Endodermal cell (in vitro differentiated cells): ENCODE results near the gene CCDC124. TPM values are rescaled to one million over a fixed set of nuclear protein-coding genes. Genes with fewer than 3 reads are reported as not detected.

Experiments
- DNase-seq: peaks from one replicate; pipeline ENCODE4 v3.0.0-alpha.2; 2017
- H3K27ac ChIP-seq: 2 replicates; pipeline ENCODE4 v1.5.1; 2013; ENCODE audit warnings: mild to moderate bottlenecking, low read depth, low read length, moderate library complexity
- H3K27me3 ChIP-seq: 2 replicates; pipeline ENCODE4 v1.6.1; 2013; ENCODE audit warnings: mild to moderate bottlenecking, low read length, moderate library complexity; ENCODE audit not compliant: insufficient read depth, control insufficient read depth, poor library complexity, severe bottlenecking
- H3K36me3 ChIP-seq: 2 replicates; pipeline ENCODE4 v1.7.0; 2013; ENCODE audit warnings: mild to moderate bottlenecking, low read length, moderate library complexity; ENCODE audit not compliant: control insufficient read depth, insufficient read depth
- H3K4me1 ChIP-seq: one replicate; pipeline ENCODE4 v1.7.0; 2013; ENCODE audit warnings: low read length; ENCODE audit not compliant: control insufficient read depth, insufficient read depth
- H3K4me3 ChIP-seq: 2 replicates; pipeline ENCODE4 v1.5.1; 2013; ENCODE audit warnings: mild to moderate bottlenecking, low read length, moderate library complexity
- H3K9ac ChIP-seq: 2 replicates; pipeline ENCODE4 v1.6.1; 2013; ENCODE audit warnings: mild to moderate bottlenecking, low read length, moderate library complexity; ENCODE audit not compliant: poor library complexity, severe bottlenecking; ENCODE audit errors: extremely low read depth
- H3K9me3 ChIP-seq: 2 replicates; pipeline ENCODE4 v1.6.1; 2013; ENCODE audit warnings: mild to moderate bottlenecking, low read length, moderate library complexity; ENCODE audit not compliant: control insufficient read depth
- H3K27ac Mint-ChIP-seq: 2 replicates; pipeline ENCODE4 v1.8.0; 2020; ENCODE audit warnings: mixed read lengths
- H3K27me3 Mint-ChIP-seq: 2 replicates; pipeline ENCODE4 v1.8.0; 2021; ENCODE audit warnings: mild to moderate bottlenecking, mixed read lengths; ENCODE audit not compliant: insufficient read depth
- H3K36me3 Mint-ChIP-seq: 2 replicates; pipeline ENCODE4 v1.8.0; 2020; ENCODE audit warnings: low read depth, mixed read lengths
- H3K4me1 Mint-ChIP-seq: 2 replicates; pipeline ENCODE4 v1.8.0; 2020; ENCODE audit warnings: mixed read lengths
- H3K4me3 Mint-ChIP-seq: 2 replicates; pipeline ENCODE4 v1.8.0; 2020; ENCODE audit warnings: mild to moderate bottlenecking, moderate library complexity, mixed read lengths
- H3K9me3 Mint-ChIP-seq: 2 replicates; pipeline ENCODE4 v1.8.0; 2020; ENCODE audit warnings: mild to moderate bottlenecking, mixed read lengths
- WGBS, 2 experiments: methylation state at CpG; one replicate each; pipeline versions ENCODE4 v1.1.5 to v1.1.7; 2013; ENCODE audit warnings: missing lambda C conversion rate in 2 of 2, mixed read lengths in 1 of 2; ENCODE audit not compliant: insufficient coverage in 1 of 2, insufficient read length in 1 of 2; 5-methylcytosine and 5-hydroxymethylcytosine counted together
- total RNA-seq, 2 donors: library from RNA; stranded (reverse); fragmentation: NEBNext Ultra II Directional in 1 of 2; extraction: Animal tissue kit (Norgen Biotek cat#: 25700) in 1 of 2; gene quantifications; 2 replicates in 1 of 2; 3 replicates in 1 of 2; pipeline ENCODE4 v1.2.1, GENCODE V29; 2021
- TF ChIP-seq, protein P1 (sequence below): fragments of 200-600 bp; sonication (generic); conservative IDR thresholded peaks from 2 replicates; pipeline ENCODE4 v1.5.0; 2021; ENCODE audit warnings: antibody characterized with exemption, mild to moderate bottlenecking

The CCDC124 gene
- total RNA-seq, 2 donors from 2014 or later: 129 to 143 TPM

GRCh38 chr19:17966550-17967256 lies 33.9 kb downstream of the CCDC124 start, which contains the start of gene KCNN1:
KCNN1 (plus strand) TSS chr19:17967107; CDS start chr19:17973889, 6,782 bp downstream.
- Mint-ChIP-seq H3K36me3 (no peaks in the 10 kb centered on the region), H3K4me1 (peaks cover 5% of the 10 kb centered on the region), H3K9me3 (no peaks in the 10 kb centered on the region), H3K4me3 (peak within 1 kb of the TSS; percentile 71), H3K27me3 (peaks cover 39% of the 10 kb centered on the region), H3K27ac (no peak within 1 kb of the TSS)
- Histone ChIP-seq H3K4me3 (peak within 1 kb of the TSS; percentile 78), H3K9ac (no peak within 1 kb of the TSS), H3K27me3 (peaks cover 13% of the 10 kb centered on the region), H3K4me1 (no peaks in the 10 kb centered on the region), H3K36me3 (no peaks in the 10 kb centered on the region), H3K9me3 (no peaks in the 10 kb centered on the region), H3K27ac (no peak within 1 kb of the TSS)
- TF ChIP-seq, protein P1, sequence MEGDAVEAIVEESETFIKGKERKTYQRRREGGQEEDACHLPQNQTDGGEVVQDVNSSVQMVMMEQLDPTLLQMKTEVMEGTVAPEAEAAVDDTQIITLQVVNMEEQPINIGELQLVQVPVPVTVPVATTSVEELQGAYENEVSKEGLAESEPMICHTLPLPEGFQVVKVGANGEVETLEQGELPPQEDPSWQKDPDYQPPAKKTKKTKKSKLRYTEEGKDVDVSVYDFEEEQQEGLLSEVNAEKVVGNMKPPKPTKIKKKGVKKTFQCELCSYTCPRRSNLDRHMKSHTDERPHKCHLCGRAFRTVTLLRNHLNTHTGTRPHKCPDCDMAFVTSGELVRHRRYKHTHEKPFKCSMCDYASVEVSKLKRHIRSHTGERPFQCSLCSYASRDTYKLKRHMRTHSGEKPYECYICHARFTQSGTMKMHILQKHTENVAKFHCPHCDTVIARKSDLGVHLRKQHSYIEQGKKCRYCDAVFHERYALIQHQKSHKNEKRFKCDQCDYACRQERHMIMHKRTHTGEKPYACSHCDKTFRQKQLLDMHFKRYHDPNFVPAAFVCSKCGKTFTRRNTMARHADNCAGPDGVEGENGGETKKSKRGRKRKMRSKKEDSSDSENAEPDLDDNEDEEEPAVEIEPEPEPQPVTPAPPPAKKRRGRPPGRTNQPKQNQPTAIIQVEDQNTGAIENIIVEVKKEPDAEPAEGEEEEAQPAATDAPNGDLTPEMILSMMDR: no peak
- peak; percentile 79 for DNase-seq
- 4 to 8% methylated on average over 14 to 59 of the region's 59 CpGs for WGBS, 2 experiments

DNA sequence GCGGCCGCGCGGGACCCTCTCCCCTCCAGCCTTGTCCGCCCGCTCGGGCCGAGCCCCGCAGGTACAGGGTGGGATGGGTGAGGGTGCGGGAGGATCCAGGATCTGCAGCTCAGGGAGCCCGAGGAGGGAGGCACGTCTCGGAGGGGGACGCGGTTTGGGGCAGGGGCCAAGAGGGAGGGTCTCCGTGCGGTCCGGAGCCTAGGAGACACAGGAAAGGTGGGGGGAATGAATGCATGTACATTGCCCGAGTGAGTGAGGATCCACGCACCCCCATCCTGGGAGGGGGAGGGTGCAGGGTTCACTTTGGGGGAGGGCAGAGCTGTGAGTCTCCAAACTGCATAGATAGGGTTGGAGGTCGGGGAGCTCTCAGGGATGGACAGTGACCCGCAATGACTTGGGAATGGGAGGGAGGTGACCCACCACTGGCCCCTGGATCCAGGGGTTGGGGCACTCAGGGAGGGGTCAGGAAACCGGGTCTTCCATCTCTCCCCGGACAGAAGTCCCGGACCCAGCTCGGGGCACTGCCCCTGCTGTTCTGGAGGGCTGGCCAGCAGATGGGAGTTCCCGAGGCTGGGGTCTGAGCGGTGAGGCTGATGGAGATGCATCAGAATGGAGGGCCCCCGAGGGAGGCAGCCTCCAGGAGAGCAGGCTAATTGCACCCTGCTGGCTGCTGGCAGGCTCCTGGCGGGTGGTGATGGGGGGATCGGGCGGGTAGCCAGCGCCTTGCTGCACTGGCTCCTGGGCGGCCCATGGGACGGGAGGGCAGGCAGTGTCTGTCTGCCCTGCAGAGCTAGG lies 34.6 kb downstream of the CCDC124 start:
- H3K27ac ChIP-seq: no peak overlapping the region
- no peaks in the 10 kb centered on the region for H3K4me1 ChIP-seq
- Mint-ChIP-seq H3K36me3 (no peaks in the 10 kb centered on the region), H3K27me3 (peaks cover 39% of the 10 kb centered on the region), H3K4me1 (peaks cover 5% of the 10 kb centered on the region), H3K4me3 (peak overlapping the region; percentile 71), H3K27ac (no peak overlapping the region), H3K9me3 (no peaks in the 10 kb centered on the region)
- H3K9ac ChIP-seq: no peak overlapping the region
- H3K36me3 ChIP-seq: no peaks in the 10 kb centered on the region
- peak overlapping the region; percentile 78 for H3K4me3 ChIP-seq
- TF ChIP-seq, protein P1: no peak
- no peaks in the 10 kb centered on the region for H3K9me3 ChIP-seq
- 9 to 24% methylated on average over 6 to 34 of the region's 35 CpGs for WGBS, 2 experiments
- no peak for DNase-seq
- peaks cover 13% of the 10 kb centered on the region for H3K27me3 ChIP-seq

GRCh38 chr19:17968362-17968761 lies 35.5 kb downstream of the CCDC124 start:
- Mint-ChIP-seq H3K9me3 (no peaks in the 10 kb centered on the region), H3K27ac (no peak overlapping the region), H3K36me3 (no peaks in the 10 kb centered on the region), H3K4me3 (peak overlapping the region; percentile 71), H3K27me3 (peaks cover 37% of the 10 kb centered on the region), H3K4me1 (peaks cover 5% of the 10 kb centered on the region)
- no peaks in the 10 kb centered on the region for H3K4me1 ChIP-seq
- no peak overlapping the region for H3K27ac ChIP-seq
- H3K27me3 ChIP-seq: peaks cover 13% of the 10 kb centered on the region
- H3K9ac ChIP-seq: no peak overlapping the region
- H3K4me3 ChIP-seq: no peak overlapping the region
- TF ChIP-seq, protein P1: no peak
- 79 to 100% methylated on average over 1 to 4 of the region's 4 CpGs for WGBS, 2 experiments
- no peaks in the 10 kb centered on the region for H3K36me3 ChIP-seq
- H3K9me3 ChIP-seq: no peaks in the 10 kb centered on the region
- no peak for DNase-seq
